HEK293T (cell line): ENCODE data around the gene ZNF133.
"Not testable (repeated sequence)": the region's sequence is repeated elsewhere in the genome, so short reads cannot be mapped to it uniquely, and the experiment has no call there.

Experiments
- CTCF ChIA-PET: fragments of 350-600 bp; formaldehyde crosslinking; extraction: SDS; loops from one replicate; lab custom pipeline; 2021; ENCODE audit warnings: antibody characterized with exemption, inconsistent platforms; lab: Yijun Ruan, JAX
- POLR2A ChIA-PET: fragments of 350-600 bp; formaldehyde crosslinking; extraction: SDS; loops from one replicate; lab custom pipeline; 2020; ENCODE audit warnings: antibody characterized with exemption, inconsistent platforms; lab: Yijun Ruan, JAX
- DNase-seq: peaks from one replicate; pipeline ENCODE4 v3.0.0; 2012; ENCODE audit warnings: mixed read lengths; ENCODE audit errors: extremely low spot score
- ARNT ChIP-seq: fragments of 450-650 bp; IDR thresholded peaks from 2 replicates; pipeline ENCODE4 v1.6.1; 2017; ENCODE audit warnings: mild to moderate bottlenecking
- BHLHE40 ChIP-seq: fragments of 450-650 bp; IDR thresholded peaks from 2 replicates; pipeline ENCODE4 v1.6.1; 2016; ENCODE audit warnings: mild to moderate bottlenecking, moderate library complexity, borderline replicate concordance
- CTBP1 ChIP-seq: fragments of 450-650 bp; IDR thresholded peaks from 2 replicates; pipeline ENCODE4 v1.6.1; 2016; ENCODE audit warnings: borderline replicate concordance
- ELF4 ChIP-seq: fragments of 450-650 bp; IDR thresholded peaks from 2 replicates; pipeline ENCODE4 v1.6.1; 2017; ENCODE audit warnings: antibody characterized with exemption
- FOXA1 ChIP-seq: fragments of 450-650 bp; IDR thresholded peaks from 2 replicates; pipeline ENCODE4 v1.6.1; 2016; ENCODE audit warnings: mild to moderate bottlenecking
- FOXK2 ChIP-seq: fragments of 450-650 bp; IDR thresholded peaks from 2 replicates; pipeline ENCODE4 v1.6.1; 2016; ENCODE audit warnings: mild to moderate bottlenecking
- FOXM1 ChIP-seq: fragments of 450-650 bp; IDR thresholded peaks from 2 replicates; pipeline ENCODE4 v1.6.1; 2017; ENCODE audit warnings: mild to moderate bottlenecking, borderline replicate concordance
- HDGF ChIP-seq: fragments of 450-650 bp; IDR thresholded peaks from 2 replicates; pipeline ENCODE4 v1.6.1; 2017; ENCODE audit warnings: antibody characterized with exemption, borderline replicate concordance
- L3MBTL2 ChIP-seq: fragments of 450-650 bp; conservative IDR thresholded peaks from 2 replicates; pipeline ENCODE4 v1.6.1; 2016; ENCODE audit warnings: mild to moderate bottlenecking
- LEF1 ChIP-seq: fragments of 450-650 bp; IDR thresholded peaks from 2 replicates; pipeline ENCODE4 v1.6.1; 2017; ENCODE audit warnings: mild to moderate bottlenecking, borderline replicate concordance
- NFRKB ChIP-seq: fragments of 450-650 bp; IDR thresholded peaks from 2 replicates; pipeline ENCODE4 v1.6.1; 2016; ENCODE audit warnings: mild to moderate bottlenecking, moderate library complexity
- PKNOX1 ChIP-seq: fragments of 450-650 bp; IDR thresholded peaks from 2 replicates; pipeline ENCODE4 v1.6.1; 2016
- SP1 ChIP-seq: fragments of 450-650 bp; IDR thresholded peaks from 2 replicates; pipeline ENCODE4 v1.6.1; 2017
- SUZ12 ChIP-seq: fragments of 450-650 bp; IDR thresholded peaks from 2 replicates; pipeline ENCODE4 v1.6.1; 2016; ENCODE audit warnings: mild to moderate bottlenecking
- TARDBP ChIP-seq: fragments of 450-650 bp; IDR thresholded peaks from 2 replicates; pipeline ENCODE4 v1.6.1; 2016
- ZNF384 ChIP-seq: fragments of 450-650 bp; IDR thresholded peaks from 2 replicates; pipeline ENCODE4 v1.6.1; 2016

ZNF133 gene

GRCh38 chr20:18265441-18265840 is 22.9 kb upstream of the ZNF133 start:
- TF ChIP-seq ARNT (no peak), ELF4 (no peak), NFRKB (no peak)
- no peak for DNase-seq
- ChIA-PET POLR2A (interaction anchor here (1.1 kb wide), 1 partner anchor 22 kb away, joined by 4 read pairs; the partner anchor contains the start of gene ZNF133), CTCF (interaction anchor here (1.1 kb wide), 1 partner anchor 11 kb away, joined by 5 read pairs; no protein-coding TSS in a partner anchor)

- ChIA-PET CTCF (no interaction called here), POLR2A (no interaction called here)
- DNase-seq = no peak
- TF ChIP-seq L3MBTL2 = no peak
- TF ChIP-seq LEF1 = no peak
- no peak for TF ChIP-seq SUZ12
- no peak for TF ChIP-seq NFRKB
- TF ChIP-seq CTBP1 = no peak
- no peak for TF ChIP-seq FOXK2
- no peak for TF ChIP-seq TARDBP
- TF ChIP-seq ARNT = no peak
Observed at GRCh38 chr20:18266282-18266681, 22.0 kb upstream of the ZNF133 start.

- POLR2A ChIA-PET = interaction anchor here (1.3 kb wide), 1 partner anchor 20 kb away, joined by 4 read pairs; no protein-coding TSS in a partner anchor
- DNase-seq = no peak
- CTCF ChIA-PET = no interaction called here
- TF ChIP-seq SUZ12 (no peak), FOXA1 (no peak), BHLHE40 (no peak)
Observed at GRCh38 chr20:18267815-18268214, 20.5 kb upstream of the ZNF133 start.

GRCh38 chr20:18271160-18271559 is 17.2 kb upstream of the ZNF133 start:
- POLR2A ChIA-PET = no interaction called here
- TF ChIP-seq HDGF = no peak
- TF ChIP-seq BHLHE40 = no peak
- no peak for TF ChIP-seq LEF1
- TF ChIP-seq L3MBTL2 = no peak
- no peak for TF ChIP-seq PKNOX1
- no peak for TF ChIP-seq ELF4
- TF ChIP-seq SUZ12 = no peak
- no peak for TF ChIP-seq FOXK2
- no peak for TF ChIP-seq ARNT
- TF ChIP-seq TARDBP = no peak
- no peak for TF ChIP-seq FOXA1
- no peak for TF ChIP-seq SP1
- no peak for TF ChIP-seq NFRKB
- no peak for DNase-seq
- CTCF ChIA-PET = no interaction called here

- no peak for DNase-seq
- CTCF ChIA-PET = interaction anchor here (0.7 kb wide), 1 partner anchor 8 kb away, joined by 9 read pairs; no protein-coding TSS in a partner anchor
- TF ChIP-seq NFRKB (no peak), CTBP1 (no peak), LEF1 (no peak), FOXK2 (no peak), ELF4 (no peak), ARNT (no peak), TARDBP (no peak), FOXA1 (no peak), SP1 (no peak), FOXM1 (no peak), ZNF384 (no peak), HDGF (no peak), SUZ12 (no peak), BHLHE40 (no peak), PKNOX1 (no peak), L3MBTL2 (no peak)
- POLR2A ChIA-PET = interaction anchor here (0.8 to 1.7 kb wide), 2 partner anchors 16 to 134 kb away, joined by 3 to 5 read pairs; partner anchors contain the start of gene ZNF133
Observed at GRCh38 chr20:18272451-18272850, 15.9 kb upstream of the ZNF133 start.

GRCh38 chr20:18273738-18274137 is 14.6 kb upstream of the ZNF133 start:
- no peak for DNase-seq
- no peak for TF ChIP-seq L3MBTL2
- no peak for TF ChIP-seq PKNOX1
- TF ChIP-seq CTBP1 = no peak
- no peak for TF ChIP-seq FOXK2
- no peak for TF ChIP-seq ARNT
- TF ChIP-seq FOXM1 = no peak
- no peak for TF ChIP-seq NFRKB
- TF ChIP-seq LEF1 = no peak
- no peak for TF ChIP-seq SUZ12
- TF ChIP-seq SP1 = no peak
- no peak for TF ChIP-seq BHLHE40
- no peak for TF ChIP-seq ELF4
- no peak for TF ChIP-seq TARDBP
- TF ChIP-seq ZNF384 = no peak
- TF ChIP-seq FOXA1 = no peak
- TF ChIP-seq HDGF = no peak
- ChIA-PET CTCF (no interaction called here), POLR2A (interaction anchor here (1.7 kb wide), 1 partner anchor 15 kb away, joined by 5 read pairs; the partner anchor contains the start of gene ZNF133)

- POLR2A ChIA-PET = interaction anchor here (1.9 kb wide), 1 partner anchor 10 kb away, joined by 5 read pairs; no protein-coding TSS in a partner anchor
- CTCF ChIA-PET = interaction anchor here (1.0 kb wide), 1 partner anchor 10 kb away, joined by 5 read pairs; no protein-coding TSS in a partner anchor
- not testable (repeated sequence) for DNase-seq
Observed at GRCh38 chr20:18275960-18276359, 12.4 kb upstream of the ZNF133 start.
